Gastrocnemius medialis (tissue), 4 donors: Measurements from ENCODE around the gene SLC26A9. TPM values are rescaled to one million over a fixed set of nuclear protein-coding genes. Genes with fewer than 3 reads are reported as not detected.

Experiments used
- ATAC-seq, 2 donors: fragments of 150-250 bp; one replicate each; pipeline ENCODE4 v1.9.1; 2016
- DNase-seq, 2 donors: peaks; one replicate each; pipeline ENCODE4 v3.0.0-alpha.2; 2019
- H3K27ac ChIP-seq, 4 donors: fragments of 200-600 bp; sonication (generic); 1 replicate in 1 of 4; 2 replicates in 3 of 4; pipeline ENCODE4 v1.5.1; 2016 to 2018; ENCODE audit warnings: mild to moderate bottlenecking in 2 of 4, moderate library complexity in 1 of 4
- H3K27me3 ChIP-seq, 3 donors: fragments of 200-600 bp; sonication (generic) in 2 of 3; 1 replicate in 1 of 3; 2 replicates in 2 of 3; pipeline versions ENCODE4 v1.5.1 to v1.6.0; 2016 to 2019; ENCODE audit warnings: mild to moderate bottlenecking in 1 of 3, moderate library complexity in 1 of 3
- H3K36me3 ChIP-seq, 2 donors: fragments of 200-600 bp; sonication (generic) in 1 of 2; one replicate each; pipeline ENCODE4 v1.5.1; 2017 to 2018
- H3K4me1 ChIP-seq, 2 donors: fragments of 200-600 bp; sonication (generic) in 1 of 2; one replicate each; pipeline ENCODE4 v1.5.1; 2016 to 2017; ENCODE audit warnings: mild to moderate bottlenecking in 2 of 2
- H3K4me3 ChIP-seq, 4 donors: fragments of 200-600 bp; sonication (generic) in 3 of 4; 1 replicate in 1 of 4; 2 replicates in 3 of 4; pipeline ENCODE4 v1.5.1; 2016 to 2019; ENCODE audit warnings: mild to moderate bottlenecking in 2 of 4
- H3K9me3 ChIP-seq, 3 donors: fragments of 200-600 bp; sonication (generic) in 2 of 3; 1 replicate in 1 of 3; 2 replicates in 2 of 3; pipeline ENCODE4 v1.5.1; 2016 to 2019
- POLR2A ChIP-seq, 2 donors: fragments of 450-650 bp; IDR thresholded peaks; one replicate each; pipeline ENCODE4 v1.6.1; 2017; ENCODE audit warnings: antibody characterized with exemption in 2 of 2, mild to moderate bottlenecking in 2 of 2, moderate library complexity in 2 of 2
- in situ Hi-C, 4 donors: fragments of 200-750 bp; cut with MboI; loops; one replicate each; pipeline versions ENCODE4 v1.15.0 to v1.8.0; 2017; ENCODE audit warnings: low sequenced_read_pairs in 4 of 4
- intact Hi-C: fragments of 100-400 bp; cut with DNase I; formaldehyde crosslinking; loops from one replicate; pipeline ENCODE4 v1.15.1; 2023; ENCODE audit warnings: low total_unique reads
- total RNA-seq, 4 donors: library from RNA; depleted of rRNA; stranded (reverse); fragments of >200 nt; gene quantifications; one replicate each; pipeline versions ENCODE4 v1.1.0 to v1.2.3, GENCODE V29; 2016
- TF ChIP-seq, protein P1 (sequence below), 5 experiments: fragments of 450-650 bp in 3 of 5; fragments of 200-600 bp in 2 of 5; sonication (generic) in 2 of 5; IDR thresholded peaks in 4 of 5; conservative IDR thresholded peaks in 1 of 5; 1 replicate in 4 of 5; 2 replicates in 1 of 5; pipeline ENCODE4 v1.5.1; 2016 to 2019; ENCODE audit warnings: antibody characterized with exemption in 5 of 5, mild to moderate bottlenecking in 3 of 5, moderate library complexity in 3 of 5

Gene SLC26A9, protein sequence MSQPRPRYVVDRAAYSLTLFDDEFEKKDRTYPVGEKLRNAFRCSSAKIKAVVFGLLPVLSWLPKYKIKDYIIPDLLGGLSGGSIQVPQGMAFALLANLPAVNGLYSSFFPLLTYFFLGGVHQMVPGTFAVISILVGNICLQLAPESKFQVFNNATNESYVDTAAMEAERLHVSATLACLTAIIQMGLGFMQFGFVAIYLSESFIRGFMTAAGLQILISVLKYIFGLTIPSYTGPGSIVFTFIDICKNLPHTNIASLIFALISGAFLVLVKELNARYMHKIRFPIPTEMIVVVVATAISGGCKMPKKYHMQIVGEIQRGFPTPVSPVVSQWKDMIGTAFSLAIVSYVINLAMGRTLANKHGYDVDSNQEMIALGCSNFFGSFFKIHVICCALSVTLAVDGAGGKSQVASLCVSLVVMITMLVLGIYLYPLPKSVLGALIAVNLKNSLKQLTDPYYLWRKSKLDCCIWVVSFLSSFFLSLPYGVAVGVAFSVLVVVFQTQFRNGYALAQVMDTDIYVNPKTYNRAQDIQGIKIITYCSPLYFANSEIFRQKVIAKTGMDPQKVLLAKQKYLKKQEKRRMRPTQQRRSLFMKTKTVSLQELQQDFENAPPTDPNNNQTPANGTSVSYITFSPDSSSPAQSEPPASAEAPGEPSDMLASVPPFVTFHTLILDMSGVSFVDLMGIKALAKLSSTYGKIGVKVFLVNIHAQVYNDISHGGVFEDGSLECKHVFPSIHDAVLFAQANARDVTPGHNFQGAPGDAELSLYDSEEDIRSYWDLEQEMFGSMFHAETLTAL
- under 1 TPM; 0.10 to 0.32 (median 0.26) TPM for total RNA-seq

DNA sequence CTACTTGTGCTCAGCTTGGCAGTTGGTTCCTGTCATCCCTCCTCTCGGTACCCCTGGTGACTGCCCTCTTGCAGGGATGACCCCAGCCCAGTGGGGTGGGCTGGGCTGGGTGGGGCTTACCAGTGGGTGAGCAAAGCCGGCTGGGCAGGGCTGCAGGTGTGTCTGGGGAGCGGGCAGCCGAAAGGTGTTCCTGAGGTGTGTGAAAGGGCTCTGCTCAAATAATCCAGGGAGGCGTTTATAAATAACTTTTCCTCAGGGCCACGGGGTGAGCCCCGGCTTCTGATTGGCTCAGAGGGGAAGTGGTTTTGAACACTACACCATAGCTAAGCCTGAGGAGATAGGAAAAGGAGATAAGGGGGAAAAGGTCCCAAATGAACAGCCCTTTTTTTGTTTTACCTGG lies at the start of gene SLC26A9:
TSS of gene SLC26A9 (minus strand) at position 212 of the 400 bp plus-strand sequence. CDS start 7,636 bp downstream, outside the sequence.
- TF ChIP-seq, protein P1, sequence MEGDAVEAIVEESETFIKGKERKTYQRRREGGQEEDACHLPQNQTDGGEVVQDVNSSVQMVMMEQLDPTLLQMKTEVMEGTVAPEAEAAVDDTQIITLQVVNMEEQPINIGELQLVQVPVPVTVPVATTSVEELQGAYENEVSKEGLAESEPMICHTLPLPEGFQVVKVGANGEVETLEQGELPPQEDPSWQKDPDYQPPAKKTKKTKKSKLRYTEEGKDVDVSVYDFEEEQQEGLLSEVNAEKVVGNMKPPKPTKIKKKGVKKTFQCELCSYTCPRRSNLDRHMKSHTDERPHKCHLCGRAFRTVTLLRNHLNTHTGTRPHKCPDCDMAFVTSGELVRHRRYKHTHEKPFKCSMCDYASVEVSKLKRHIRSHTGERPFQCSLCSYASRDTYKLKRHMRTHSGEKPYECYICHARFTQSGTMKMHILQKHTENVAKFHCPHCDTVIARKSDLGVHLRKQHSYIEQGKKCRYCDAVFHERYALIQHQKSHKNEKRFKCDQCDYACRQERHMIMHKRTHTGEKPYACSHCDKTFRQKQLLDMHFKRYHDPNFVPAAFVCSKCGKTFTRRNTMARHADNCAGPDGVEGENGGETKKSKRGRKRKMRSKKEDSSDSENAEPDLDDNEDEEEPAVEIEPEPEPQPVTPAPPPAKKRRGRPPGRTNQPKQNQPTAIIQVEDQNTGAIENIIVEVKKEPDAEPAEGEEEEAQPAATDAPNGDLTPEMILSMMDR (IDR thresholded peaks at IDR 0.05 in 4 of 5, conservative IDR thresholded peaks at IDR 0.05 in 1 of 5), result no peak
- TF ChIP-seq POLR2A (IDR thresholded peaks at IDR 0.05), result no peak

DNA sequence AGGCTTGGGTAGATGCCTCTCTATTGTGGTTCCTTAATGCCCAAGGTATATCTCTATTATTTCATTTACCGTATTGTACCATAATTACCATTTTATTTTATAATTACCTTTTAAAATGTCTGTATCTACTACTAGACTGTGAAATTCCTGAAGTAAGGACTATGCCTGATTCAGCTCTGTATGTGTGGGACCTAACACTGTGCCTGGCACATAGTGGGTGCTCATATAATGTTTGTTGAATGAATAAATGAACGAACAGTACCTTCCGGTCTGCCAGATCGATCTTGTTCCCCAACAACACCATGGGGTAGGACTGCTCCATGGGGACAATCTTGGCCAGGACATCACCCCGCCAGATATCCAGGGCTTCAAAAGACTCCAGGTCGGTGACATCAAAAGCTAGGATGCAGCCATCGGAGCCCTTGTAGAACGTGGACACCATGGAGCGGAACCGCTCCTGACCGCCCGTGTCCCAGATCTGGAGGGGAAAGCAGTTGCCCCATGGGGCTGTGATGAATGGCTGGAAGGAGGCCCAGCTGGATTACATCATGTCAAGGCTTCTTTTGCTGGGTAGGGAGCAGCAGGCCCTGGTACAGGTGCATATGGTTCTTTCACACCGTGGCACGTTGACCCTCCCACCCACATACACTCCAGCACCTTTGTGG lies 49.1 kb upstream of the SLC26A9 start:
- Histone ChIP-seq H3K9me3 (no peaks in the 10 kb centered on the region), H3K36me3 (no peaks in the 10 kb centered on the region), H3K4me3 (no peak overlapping the region), H3K27ac (no peak overlapping the region), H3K4me1 (peaks cover 0 to 4% of the 10 kb centered on the region in 2 donors), H3K27me3 (no peaks in the 10 kb centered on the region)
- ATAC-seq (no peak), DNase-seq (no peak)
- intact Hi-C loops, result no loop called here
- in situ Hi-C loops, result loop anchor here in 1 of 4 donors (25.0 kb wide), 1 partner anchor 330 kb away; no protein-coding TSS in a partner anchor
- TF ChIP-seq POLR2A (IDR thresholded peaks at IDR 0.05), result no peak
- TF ChIP-seq, protein P1 (IDR thresholded peaks at IDR 0.05 in 4 of 5, conservative IDR thresholded peaks at IDR 0.05 in 1 of 5), result no peak

More for the DNA sequence above, at the start of gene SLC26A9:
- in situ Hi-C loops, result no loop called here
- Histone ChIP-seq H3K27me3 (peaks cover 0 to 2% (median 0%) of the 10 kb centered on the region in 3 donors), H3K27ac (no peak within 1 kb of the TSS), H3K4me3 (no peak within 1 kb of the TSS), H3K36me3 (no peaks in the 10 kb centered on the region), H3K9me3 (no peaks in the 10 kb centered on the region), H3K4me1 (no peaks in the 10 kb centered on the region)
- ATAC-seq (no peak), DNase-seq (no peak)
- intact Hi-C loops, result no loop called here

DNA sequence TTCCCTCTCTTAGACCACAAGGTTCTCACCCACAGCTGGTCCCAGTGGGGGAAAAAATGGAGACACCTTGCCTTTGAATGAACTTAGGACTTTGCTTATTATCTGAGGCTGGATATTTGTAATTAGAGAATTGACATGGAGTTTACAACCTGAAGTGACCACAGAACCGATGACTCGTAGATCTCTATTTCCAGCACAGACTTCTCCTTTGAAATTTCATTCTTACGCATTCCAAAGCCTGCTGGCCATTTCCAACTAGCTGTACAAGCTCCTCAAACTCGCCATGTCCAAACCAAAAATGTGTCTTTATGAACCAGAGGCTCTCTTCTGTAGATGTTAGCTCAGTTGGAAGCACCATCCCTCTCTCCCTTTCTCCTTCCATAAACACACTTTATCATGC lies 48.0 kb upstream of the SLC26A9 start:
- ATAC-seq (no peak), DNase-seq (no peak)
- Histone ChIP-seq H3K27ac (no peak overlapping the region), H3K36me3 (no peaks in the 10 kb centered on the region), H3K4me3 (no peak overlapping the region), H3K4me1 (peaks cover 0 to 4% of the 10 kb centered on the region in 2 donors), H3K9me3 (no peaks in the 10 kb centered on the region), H3K27me3 (no peaks in the 10 kb centered on the region)
- no peak for TF ChIP-seq POLR2A (IDR thresholded peaks at IDR 0.05)
- TF ChIP-seq, protein P1 (IDR thresholded peaks at IDR 0.05 in 4 of 5, conservative IDR thresholded peaks at IDR 0.05 in 1 of 5), result no peak
- intact Hi-C loops, result no loop called here
- in situ Hi-C loops, result loop anchor here in 1 of 4 donors (25.0 kb wide), 1 partner anchor 329 kb away; no protein-coding TSS in a partner anchor

DNA sequence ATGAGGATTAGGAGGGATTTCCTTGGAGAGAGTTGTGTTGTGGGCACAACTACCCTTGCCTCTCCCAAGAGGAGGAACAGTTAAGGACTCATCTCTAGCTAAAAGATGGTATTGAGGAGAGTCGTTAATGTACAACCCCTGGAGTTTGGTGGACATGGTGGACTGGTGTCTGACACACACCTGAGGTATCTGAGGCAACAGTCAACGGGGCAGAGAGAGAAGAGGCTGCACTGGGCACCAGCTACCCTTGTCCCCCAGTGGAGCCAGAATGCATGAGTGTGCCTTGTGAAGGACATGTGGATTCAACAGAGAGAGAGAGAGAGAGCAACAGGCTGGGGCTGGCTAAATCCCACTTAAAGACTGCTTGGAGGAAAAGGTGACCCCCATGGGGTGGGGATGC lies 47.0 kb upstream of the SLC26A9 start:
- DNase-seq (no peak), ATAC-seq (no peak)
- H3K27me3 ChIP-seq, result no peaks in the 10 kb centered on the region
- in situ Hi-C loops, result loop anchor here in 1 of 4 donors (25.0 kb wide), 1 partner anchor 328 kb away; no protein-coding TSS in a partner anchor
- intact Hi-C loops, result no loop called here
- peaks cover 0 to 4% of the 10 kb centered on the region in 2 donors for H3K4me1 ChIP-seq
- no peaks in the 10 kb centered on the region for H3K9me3 ChIP-seq
- no peak overlapping the region for H3K4me3 ChIP-seq
- H3K36me3 ChIP-seq, result no peaks in the 10 kb centered on the region
- TF ChIP-seq, protein P1 (IDR thresholded peaks at IDR 0.05 in 4 of 5, conservative IDR thresholded peaks at IDR 0.05 in 1 of 5), result no peak
- TF ChIP-seq POLR2A (IDR thresholded peaks at IDR 0.05), result no peak
- H3K27ac ChIP-seq, result no peak overlapping the region
